A549 (cell line): ENCODE measurements around the gene NTN1. TPM values are rescaled to one million over a fixed set of nuclear protein-coding genes. Genes with fewer than 3 reads are reported as not detected.

Experiments
- polyA plus RNA-seq, 4 experiments: library from polyadenylated mRNA; depleted of rRNA in 3 of 4; stranded (reverse); fragments of >200 nt; fragmentation: RNase III in 1 of 4; extraction: RNeasy Plus Mini Kit Qiagen cat#74134 plus additional on column Dnase treatment in 1 of 4; gene quantifications; 2 replicates in 3 of 4; 3 replicates in 1 of 4; pipeline ENCODE4 v1.2.3, GENCODE V29; 2011 to 2017
- small RNA-seq, 6 experiments: library from RNA; depleted of rRNA; stranded (forward); fragments of <200 nt; gene quantifications; one replicate each; pipeline ENCODE3, GENCODE V24; 2012

NTN1 gene
- polyA plus RNA-seq, 2 of the 4 experiments (the other 2 are of a cell fraction) = 0.12 to 0.13 TPM

Small RNA genes within 50 kb of the gene (small RNA-seq; reads per million reads assigned to genes)
- gene AC005695.3 = 0 reads per million in 6 experiments

Other genes with a start within 250 kb of the NTN1 start
- not detected in 2 replicates for gene MFSD6L, start 222.1 kb upstream of the NTN1 start, polyA plus RNA-seq (2011; rRNA removed)
- not detected in 3 replicates for gene MFSD6L, start 222.1 kb upstream of the NTN1 start, polyA plus RNA-seq (2017; fragmentation: RNase III; extraction: RNeasy Plus Mini Kit Qiagen cat#74134 plus additional on column Dnase treatment)
- not detected in 2 replicates for gene PIK3R6, start 153.8 kb upstream of the NTN1 start, polyA plus RNA-seq (2011; rRNA removed)
- not detected in 3 replicates for gene PIK3R6, start 153.8 kb upstream of the NTN1 start, polyA plus RNA-seq (2017; fragmentation: RNase III; extraction: RNeasy Plus Mini Kit Qiagen cat#74134 plus additional on column Dnase treatment)
- 0.01 TPM in 1 of 2 replicates, not detected in the other for gene PIK3R5, start 55.8 kb upstream of the NTN1 start, polyA plus RNA-seq (2011; rRNA removed)
- not detected in 3 replicates for gene PIK3R5, start 55.8 kb upstream of the NTN1 start, polyA plus RNA-seq (2017; fragmentation: RNase III; extraction: RNeasy Plus Mini Kit Qiagen cat#74134 plus additional on column Dnase treatment)